ENCODE results near the gene CELF4. TPM values are rescaled to one million over a fixed set of nuclear protein-coding genes. Genes with fewer than 3 reads are reported as not detected.

The CELF4 gene
- total RNA-seq, 1 experiment from 2014 or later = not detected

DNA sequence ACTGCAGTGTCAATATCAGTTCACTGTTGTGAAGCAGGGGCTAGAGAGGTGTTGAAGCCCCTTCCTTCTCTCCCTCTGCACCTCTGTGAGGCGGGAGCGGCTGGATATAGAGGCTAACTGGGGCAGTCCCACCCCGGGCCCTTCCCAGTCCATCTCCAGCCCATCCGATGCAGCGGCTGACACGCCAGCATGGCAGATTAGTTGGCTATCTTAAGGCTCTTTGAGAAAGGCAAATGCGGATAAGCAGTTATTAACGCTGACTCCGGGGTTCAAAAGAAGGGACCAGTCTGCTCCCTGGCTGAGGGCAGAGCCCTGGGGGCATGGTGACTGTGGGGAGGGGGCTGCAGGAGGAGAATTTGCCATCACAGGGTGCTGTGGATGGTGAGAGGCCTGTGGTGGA, 76.6 kb downstream of the CELF4 start:
- no peak overlapping the region for H3K4me3 ChIP-seq (ENCODE audit: low read depth in 2 of 2, low read length in 2 of 2)
- in situ Hi-C loops (cut with HindIII; ENCODE audit: low pct_unique_long_range_greater_than_20kb, low sequenced_read_pairs) (no loop called here), intact Hi-C loops (cut with micrococcal nuclease; ENCODE audit: unreplicated experiment) (no loop called here)
- no peaks in the 10 kb centered on the region for H3K36me3 ChIP-seq (ENCODE audit: control insufficient read depth, insufficient read depth, low read length)
- H3K9me3 ChIP-seq (ENCODE audit: control insufficient read depth, insufficient read depth, low read depth, low read length) = no peaks in the 10 kb centered on the region
- H3K4me1 ChIP-seq (ENCODE audit: control insufficient read depth, insufficient read depth, low read length) = no peaks in the 10 kb centered on the region
- no TSS peak for BruUV-seq (replicated peaks)
- ChIA-PET CTCF (no interaction called here), POLR2A (no interaction called here)
- no peak overlapping the region for H3K27ac ChIP-seq (ENCODE audit: low read length)
- H3K27me3 ChIP-seq (ENCODE audit: control insufficient read depth, insufficient read depth, low read length) = no peaks in the 10 kb centered on the region; the same call in 1 of the 2 replicates
- ATAC-seq (no peak), DNase-seq (ENCODE audit: low read depth, low spot score) (no peak)
- TF ChIP-seq POLR2AphosphoS5 (IDR thresholded peaks at IDR 0.05; ENCODE audit: low read depth, low read length) = no peak
- TF ChIP-seq SIN3A (IDR thresholded peaks at IDR 0.05; ENCODE audit: borderline replicate concordance, insufficient read depth, low read depth, low read length) = no peak
- TF ChIP-seq, protein P1, sequence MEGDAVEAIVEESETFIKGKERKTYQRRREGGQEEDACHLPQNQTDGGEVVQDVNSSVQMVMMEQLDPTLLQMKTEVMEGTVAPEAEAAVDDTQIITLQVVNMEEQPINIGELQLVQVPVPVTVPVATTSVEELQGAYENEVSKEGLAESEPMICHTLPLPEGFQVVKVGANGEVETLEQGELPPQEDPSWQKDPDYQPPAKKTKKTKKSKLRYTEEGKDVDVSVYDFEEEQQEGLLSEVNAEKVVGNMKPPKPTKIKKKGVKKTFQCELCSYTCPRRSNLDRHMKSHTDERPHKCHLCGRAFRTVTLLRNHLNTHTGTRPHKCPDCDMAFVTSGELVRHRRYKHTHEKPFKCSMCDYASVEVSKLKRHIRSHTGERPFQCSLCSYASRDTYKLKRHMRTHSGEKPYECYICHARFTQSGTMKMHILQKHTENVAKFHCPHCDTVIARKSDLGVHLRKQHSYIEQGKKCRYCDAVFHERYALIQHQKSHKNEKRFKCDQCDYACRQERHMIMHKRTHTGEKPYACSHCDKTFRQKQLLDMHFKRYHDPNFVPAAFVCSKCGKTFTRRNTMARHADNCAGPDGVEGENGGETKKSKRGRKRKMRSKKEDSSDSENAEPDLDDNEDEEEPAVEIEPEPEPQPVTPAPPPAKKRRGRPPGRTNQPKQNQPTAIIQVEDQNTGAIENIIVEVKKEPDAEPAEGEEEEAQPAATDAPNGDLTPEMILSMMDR (IDR thresholded peaks at IDR 0.05) = no peak
- no peak for TF ChIP-seq TCF7L2 (IDR thresholded peaks at IDR 0.05; ENCODE audit: low read depth, low read length)

DNA sequence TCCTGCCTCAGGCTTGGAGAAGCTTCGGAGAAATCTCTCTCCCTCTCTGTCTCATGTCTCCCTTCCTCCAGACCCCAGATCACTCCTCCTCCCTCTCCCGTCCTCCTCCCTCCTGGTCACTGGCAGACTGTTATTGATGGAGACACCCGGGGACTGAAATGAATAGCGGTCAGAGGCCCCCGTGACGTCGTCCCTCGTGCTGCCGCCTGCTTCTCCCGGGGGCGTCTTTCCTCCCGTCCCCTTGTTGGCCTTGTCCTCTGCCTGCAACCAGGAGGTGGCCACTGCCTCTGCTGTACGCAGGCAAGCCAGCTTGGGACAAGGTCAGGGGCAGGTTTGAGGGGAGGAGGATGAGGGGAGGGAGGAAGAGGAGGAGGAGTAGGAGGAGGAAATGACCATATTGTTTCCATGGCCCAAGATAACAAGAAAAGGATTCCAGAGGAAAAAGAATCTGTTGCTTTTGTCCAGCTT, 78.2 kb downstream of the CELF4 start:
- H3K4me3 ChIP-seq (ENCODE audit: low read depth in 2 of 2, low read length in 2 of 2) = no peak overlapping the region
- ChIA-PET POLR2A (interaction anchor here (0.6 kb wide), 1 partner anchor 21 kb away, joined by 9 read pairs; no protein-coding TSS in a partner anchor), CTCF (no interaction called here)
- no TSS peak for BruUV-seq (replicated peaks)
- DNase-seq (ENCODE audit: low read depth, low spot score) (no peak), ATAC-seq (no peak)
- no peaks in the 10 kb centered on the region for H3K36me3 ChIP-seq (ENCODE audit: control insufficient read depth, insufficient read depth, low read length)
- in situ Hi-C loops (cut with HindIII; ENCODE audit: low pct_unique_long_range_greater_than_20kb, low sequenced_read_pairs) (no loop called here), intact Hi-C loops (cut with micrococcal nuclease; ENCODE audit: unreplicated experiment) (no loop called here)
- no peak overlapping the region for H3K27ac ChIP-seq (ENCODE audit: low read length)
- H3K9me3 ChIP-seq (ENCODE audit: control insufficient read depth, insufficient read depth, low read depth, low read length) = no peaks in the 10 kb centered on the region
- H3K4me1 ChIP-seq (ENCODE audit: control insufficient read depth, insufficient read depth, low read length) = no peaks in the 10 kb centered on the region
- no peaks in the 10 kb centered on the region; the same call in 1 of the 2 replicates for H3K27me3 ChIP-seq (ENCODE audit: control insufficient read depth, insufficient read depth, low read length)
- no peak for TF ChIP-seq POLR2AphosphoS5 (IDR thresholded peaks at IDR 0.05; ENCODE audit: low read depth, low read length)
- TF ChIP-seq, protein P2, sequence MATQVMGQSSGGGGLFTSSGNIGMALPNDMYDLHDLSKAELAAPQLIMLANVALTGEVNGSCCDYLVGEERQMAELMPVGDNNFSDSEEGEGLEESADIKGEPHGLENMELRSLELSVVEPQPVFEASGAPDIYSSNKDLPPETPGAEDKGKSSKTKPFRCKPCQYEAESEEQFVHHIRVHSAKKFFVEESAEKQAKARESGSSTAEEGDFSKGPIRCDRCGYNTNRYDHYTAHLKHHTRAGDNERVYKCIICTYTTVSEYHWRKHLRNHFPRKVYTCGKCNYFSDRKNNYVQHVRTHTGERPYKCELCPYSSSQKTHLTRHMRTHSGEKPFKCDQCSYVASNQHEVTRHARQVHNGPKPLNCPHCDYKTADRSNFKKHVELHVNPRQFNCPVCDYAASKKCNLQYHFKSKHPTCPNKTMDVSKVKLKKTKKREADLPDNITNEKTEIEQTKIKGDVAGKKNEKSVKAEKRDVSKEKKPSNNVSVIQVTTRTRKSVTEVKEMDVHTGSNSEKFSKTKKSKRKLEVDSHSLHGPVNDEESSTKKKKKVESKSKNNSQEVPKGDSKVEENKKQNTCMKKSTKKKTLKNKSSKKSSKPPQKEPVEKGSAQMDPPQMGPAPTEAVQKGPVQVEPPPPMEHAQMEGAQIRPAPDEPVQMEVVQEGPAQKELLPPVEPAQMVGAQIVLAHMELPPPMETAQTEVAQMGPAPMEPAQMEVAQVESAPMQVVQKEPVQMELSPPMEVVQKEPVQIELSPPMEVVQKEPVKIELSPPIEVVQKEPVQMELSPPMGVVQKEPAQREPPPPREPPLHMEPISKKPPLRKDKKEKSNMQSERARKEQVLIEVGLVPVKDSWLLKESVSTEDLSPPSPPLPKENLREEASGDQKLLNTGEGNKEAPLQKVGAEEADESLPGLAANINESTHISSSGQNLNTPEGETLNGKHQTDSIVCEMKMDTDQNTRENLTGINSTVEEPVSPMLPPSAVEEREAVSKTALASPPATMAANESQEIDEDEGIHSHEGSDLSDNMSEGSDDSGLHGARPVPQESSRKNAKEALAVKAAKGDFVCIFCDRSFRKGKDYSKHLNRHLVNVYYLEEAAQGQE (IDR thresholded peaks at IDR 0.05; ENCODE audit: insufficient read depth in 1 of 2, low read depth in 2 of 2, low read length in 1 of 2) = no peak
- TF ChIP-seq SIN3A (IDR thresholded peaks at IDR 0.05; ENCODE audit: borderline replicate concordance, insufficient read depth, low read depth, low read length) = no peak
- TF ChIP-seq TCF7L2 (IDR thresholded peaks at IDR 0.05; ENCODE audit: low read depth, low read length) = no peak
- TF ChIP-seq, protein P1 (IDR thresholded peaks at IDR 0.05) = no peak
